H9 (cell line): Measurements from ENCODE around the gene ACSF3. TPM values are rescaled to one million over a fixed set of nuclear protein-coding genes. Genes with fewer than 3 reads are reported as not detected.

Experiments used
- DNase-seq: peaks from one replicate; pipeline ENCODE4 v3.0.0-alpha.2; 2017
- H2AFZ ChIP-seq: one replicate; pipeline ENCODE4 v1.6.1; 2013; ENCODE audit warnings: mild to moderate bottlenecking, low read length, control low read depth, moderate library complexity
- H2AK5ac ChIP-seq: 2 replicates; pipeline ENCODE4 v1.6.1; 2013; ENCODE audit warnings: low read length, control low read depth, mixed read lengths; ENCODE audit not compliant: insufficient read length
- H2BK120ac ChIP-seq: one replicate; pipeline ENCODE4 v1.6.1; 2013; ENCODE audit warnings: low read depth, mild to moderate bottlenecking, low read length, control low read depth, inconsistent platforms; ENCODE audit not compliant: poor library complexity, severe bottlenecking
- H2BK12ac ChIP-seq: 2 replicates; pipeline ENCODE4 v1.6.1; 2013; ENCODE audit warnings: low read length, control low read depth, mixed read lengths, low read depth; ENCODE audit not compliant: insufficient read length
- H2BK15ac ChIP-seq: 2 replicates; pipeline ENCODE4 v1.6.1; 2013; ENCODE audit warnings: low read depth, low read length, control low read depth
- H2BK20ac ChIP-seq: one replicate; pipeline ENCODE4 v1.6.1; 2013; ENCODE audit warnings: low read depth, mild to moderate bottlenecking, low read length, control low read depth, inconsistent platforms; ENCODE audit not compliant: poor library complexity, severe bottlenecking
- H2BK5ac ChIP-seq: 2 replicates; pipeline ENCODE4 v1.6.1; 2013; ENCODE audit warnings: low read length, control low read depth, mixed read lengths; ENCODE audit not compliant: insufficient read length
- H3K14ac ChIP-seq: 2 replicates; pipeline ENCODE4 v1.6.1; 2013; ENCODE audit warnings: low read length, control low read depth; ENCODE audit not compliant: insufficient read depth
- H3K18ac ChIP-seq: 2 replicates; pipeline ENCODE4 v1.6.1; 2013; ENCODE audit warnings: low read depth, mild to moderate bottlenecking, mixed read lengths, low read length, control low read depth; ENCODE audit not compliant: insufficient read length
- H3K23ac ChIP-seq: 2 replicates; pipeline ENCODE4 v1.6.1; 2013; ENCODE audit warnings: low read length, control low read depth, mixed read lengths, low read depth; ENCODE audit not compliant: insufficient read length
- H3K23me2 ChIP-seq: 2 replicates; pipeline ENCODE4 v1.6.1; 2013; ENCODE audit warnings: low read depth, mild to moderate bottlenecking, mixed read lengths, low read length, control low read depth; ENCODE audit not compliant: insufficient read length, poor library complexity, severe bottlenecking
- H3K27ac ChIP-seq: 2 replicates; pipeline ENCODE4 v1.5.1; 2013; ENCODE audit warnings: low read length, control low read depth, mixed read lengths, low read depth; ENCODE audit not compliant: insufficient read length
- H3K27me3 ChIP-seq: 2 replicates; pipeline ENCODE4 v1.6.1; 2013; ENCODE audit warnings: low read length, control low read depth, inconsistent platforms; ENCODE audit not compliant: insufficient read depth
- H3K4ac ChIP-seq: 2 replicates; pipeline ENCODE4 v1.6.1; 2013; ENCODE audit warnings: low read depth, mild to moderate bottlenecking, control low read depth, inconsistent platforms, low read length, moderate library complexity
- H3K4me1 ChIP-seq: 2 replicates; pipeline ENCODE4 v1.6.1; 2013; ENCODE audit warnings: low read length, control low read depth, inconsistent platforms; ENCODE audit not compliant: insufficient read depth
- H3K4me2 ChIP-seq: 2 replicates; pipeline ENCODE4 v1.6.1; 2013; ENCODE audit warnings: low read length, control low read depth, mixed read lengths; ENCODE audit not compliant: insufficient read length, insufficient read depth
- H3K56ac ChIP-seq: 2 replicates; pipeline ENCODE4 v1.6.1; 2013; ENCODE audit warnings: low read depth, mild to moderate bottlenecking, mixed read lengths, low read length, control low read depth; ENCODE audit not compliant: insufficient read length
- H3K79me1 ChIP-seq: 2 replicates; pipeline ENCODE4 v1.6.1; 2013; ENCODE audit warnings: low read depth, mild to moderate bottlenecking, moderate library complexity, low read length, control low read depth, inconsistent platforms; ENCODE audit not compliant: insufficient read depth, poor library complexity, severe bottlenecking
- H3K79me2 ChIP-seq: 2 replicates; pipeline ENCODE4 v1.6.1; 2013; ENCODE audit warnings: low read length, control low read depth, inconsistent platforms; ENCODE audit not compliant: insufficient read depth
- H3K9ac ChIP-seq: 2 replicates; pipeline ENCODE4 v1.6.1; 2013; ENCODE audit warnings: low read length, control low read depth, mixed read lengths; ENCODE audit not compliant: insufficient read length; ENCODE audit errors: extremely low read depth
- H3K9me3 ChIP-seq: one replicate; pipeline ENCODE4 v1.6.1; 2013; ENCODE audit warnings: low read depth, low read length, inconsistent platforms; ENCODE audit not compliant: control insufficient read depth
- H3T11ph ChIP-seq: one replicate; pipeline ENCODE4 v1.6.1; 2013; ENCODE audit warnings: mild to moderate bottlenecking, low read length, control low read depth, inconsistent platforms
- H4K20me1 ChIP-seq: one replicate; pipeline ENCODE4 v1.6.1; 2013; ENCODE audit not compliant: control insufficient read depth, insufficient read length, insufficient read depth
- H4K5ac ChIP-seq: 2 replicates; pipeline ENCODE4 v1.6.1; 2013; ENCODE audit warnings: low read depth, mild to moderate bottlenecking, mixed read lengths, low read length, control low read depth; ENCODE audit not compliant: insufficient read length
- H4K8ac ChIP-seq: replicated peaks from 2 replicates; pipeline ENCODE4 v1.6.1; 2013; ENCODE audit warnings: low read length, control low read depth, mixed read lengths, low read depth; ENCODE audit not compliant: insufficient read length
- H4K91ac ChIP-seq: 2 replicates; pipeline ENCODE4 v1.6.1; 2013; ENCODE audit warnings: low read depth, mild to moderate bottlenecking, moderate library complexity, mixed read lengths, low read length, control low read depth; ENCODE audit not compliant: insufficient read length
- H3K27ac Mint-ChIP-seq, 3 experiments: 2 replicates in 2 of 3; 3 replicates in 1 of 3; pipeline ENCODE4 v1.8.0; 2020 to 2021; ENCODE audit warnings: mixed read lengths in 3 of 3, mild to moderate bottlenecking in 1 of 3, moderate library complexity in 1 of 3
- H3K27me3 Mint-ChIP-seq: 2 replicates; pipeline ENCODE4 v1.8.0; 2021; ENCODE audit warnings: low read depth, mild to moderate bottlenecking, moderate library complexity, mixed read lengths
- H3K36me3 Mint-ChIP-seq, 3 experiments: 2 replicates in 2 of 3; 3 replicates in 1 of 3; pipeline ENCODE4 v1.8.0; 2020 to 2021; ENCODE audit warnings: low read depth in 3 of 3, mixed read lengths in 3 of 3; ENCODE audit not compliant: insufficient read depth in 1 of 3
- H3K4me1 Mint-ChIP-seq, 2 experiments: 2 replicates each; pipeline ENCODE4 v1.8.0; 2020; ENCODE audit warnings: mixed read lengths in 2 of 2
- H3K4me3 Mint-ChIP-seq, 2 experiments: 2 replicates in 1 of 2; 3 replicates in 1 of 2; pipeline ENCODE4 v1.8.0; 2020 to 2021; ENCODE audit warnings: mild to moderate bottlenecking in 2 of 2, mixed read lengths in 2 of 2, moderate library complexity in 1 of 2
- H3K9me3 Mint-ChIP-seq, 2 experiments: 2 replicates in 1 of 2; 3 replicates in 1 of 2; pipeline ENCODE4 v1.8.0; 2020; ENCODE audit warnings: mild to moderate bottlenecking in 2 of 2, mixed read lengths in 2 of 2, moderate library complexity in 1 of 2
- CTCF ChIP-seq: fragments of 200-600 bp; sonication (generic); conservative IDR thresholded peaks from 3 replicates; pipeline ENCODE4 v1.8.0; 2021; ENCODE audit warnings: antibody characterized with exemption, mild to moderate bottlenecking
- WGBS: extraction: QIAGEN DNeasy Blood & Tissue Kit; methylation state at CpG from one replicate; pipeline ENCODE4 v1.1.7; 2013; ENCODE audit warnings: missing lambda C conversion rate, low lambda C conversion rate, mixed read lengths; ENCODE audit not compliant: insufficient read length; ENCODE audit errors: extremely low coverage; 5-methylcytosine and 5-hydroxymethylcytosine counted together
- total RNA-seq: library from RNA; stranded (reverse); gene quantifications from 2 replicates; pipeline ENCODE4 v1.2.1, GENCODE V29; 2021

ACSF3 gene
- total RNA-seq, 1 experiment from 2014 or later, result 31.3 TPM

GRCh38 chr16:89189358-89190025 is 95.8 kb downstream of the ACSF3 start:
- Histone ChIP-seq H4K5ac (no peak overlapping the region), H4K8ac (no peak overlapping the region), H2BK15ac (no peak overlapping the region), H3K79me2 (no peaks in the 10 kb centered on the region), H2BK20ac (no peak overlapping the region), H2AFZ (no peak overlapping the region), H3K79me1 (no peaks in the 10 kb centered on the region), H2AK5ac (no peak overlapping the region), H3K14ac (no peak overlapping the region), H3K9me3 (no peaks in the 10 kb centered on the region), H2BK12ac (no peak overlapping the region), H3K27me3 (no peaks in the 10 kb centered on the region; the same call in 1 of the 2 replicates), H4K91ac (no peak overlapping the region), H3T11ph (no peak overlapping the region), H3K23ac (no peak overlapping the region), H2BK120ac (no peak overlapping the region), H3K23me2 (peaks cover 5% of the 10 kb centered on the region), H3K4me2 (no peak overlapping the region), H4K20me1 (no peaks in the 10 kb centered on the region), H3K18ac (no peak overlapping the region), H3K4ac (no peak overlapping the region), H3K56ac (no peak overlapping the region), H3K27ac (no peak overlapping the region), H3K4me1 (no peaks in the 10 kb centered on the region), H2BK5ac (no peak overlapping the region), H3K9ac (no peak overlapping the region)
- H3K4me1 Mint-ChIP-seq, result no peaks in the 10 kb centered on the region
- H3K36me3 Mint-ChIP-seq, result no peaks in the 10 kb centered on the region
- TF ChIP-seq CTCF, result no peak
- no CpG with 5 or more reads among the region's 14 CpGs for WGBS
- peaks cover 32% of the 10 kb centered on the region for H3K27me3 Mint-ChIP-seq
- H3K9me3 Mint-ChIP-seq, result peaks cover 5% of the 10 kb centered on the region in 2 experiments; a peak in 2 of 5 replicates
- no peak overlapping the region for H3K27ac Mint-ChIP-seq
- H3K4me3 Mint-ChIP-seq, result no peak overlapping the region; a peak in 1 of 5 replicates
- peak; percentile 15 for DNase-seq
